GM12878 (cell line): ENCODE results near the gene KRTAP12-1. TPM values are rescaled to one million over a fixed set of nuclear protein-coding genes. Genes with fewer than 3 reads are reported as not detected.

ENCODE experiments used
- ATAC-seq: fragments of 200-7000 bp; cut with Tn5 transposase; 3 replicates; pipeline ENCODE4 v1.9.1; 2020; ENCODE audit warnings: mild to moderate bottlenecking, moderate library complexity
- BruUV-seq: library from RNA; stranded (reverse); fragments of 400-500 nt; replicated peaks from 2 replicates; lab custom pipeline; 2021; lab: Mats Ljungman, UMichigan
- CTCF ChIA-PET: fragments of 300-600 bp; sonication (Branson Sonifier 250); formaldehyde crosslinking; extraction: SDS; loops from one replicate; lab custom pipeline; 2021; ENCODE audit warnings: inconsistent platforms; lab: Yijun Ruan, JAX
- POLR2A ChIA-PET: fragments of 350-600 bp; formaldehyde crosslinking; extraction: SDS; loops from one replicate; lab custom pipeline; 2021; ENCODE audit warnings: inconsistent platforms; lab: Charles Lee
- RAD21 ChIA-PET: fragments of 300-600 bp; sonication (Branson Sonifier 250); formaldehyde crosslinking; loops from one replicate; lab custom pipeline; 2023; ENCODE audit warnings: antibody characterized with exemption; ENCODE audit not compliant: unreplicated experiment; lab: Charles Lee
- SMC1A ChIA-PET: fragments of 300-600 bp; sonication (Branson Sonifier 250); formaldehyde crosslinking; loops from one replicate; lab custom pipeline; 2023; ENCODE audit not compliant: unreplicated experiment, uncharacterized antibody; lab: Charles Lee
- DNase-seq: peaks from one replicate; pipeline ENCODE4 v3.0.0-alpha.2; 2011; ENCODE audit warnings: low read depth, low spot score
- FAIRE-seq: peaks from 3 replicates; lab custom pipeline; 2011; peaks lifted over from hg19 to GRCh38; lab: Jason Lieb, UNC
- H2AFZ ChIP-seq: 2 replicates; pipeline ENCODE4 v1.6.0; 2011; ENCODE audit warnings: low read depth, low read length, control low read depth; ENCODE audit not compliant: control insufficient read depth
- H3K27ac ChIP-seq: 2 replicates; pipeline ENCODE4 v1.5.1; 2011; ENCODE audit warnings: control low read depth; ENCODE audit not compliant: control insufficient read depth, insufficient read depth
- H3K27me3 ChIP-seq, 2 experiments: replicated peaks in 1 of 2; 2 replicates each; pipeline versions ENCODE4 v1.6.0 to v1.6.1; 2011; ENCODE audit warnings: low read length in 1 of 2; ENCODE audit not compliant: control insufficient read depth in 2 of 2, insufficient read depth in 2 of 2
- H3K36me3 ChIP-seq, 2 experiments: 2 replicates each; pipeline ENCODE4 v1.5.1; 2011; ENCODE audit warnings: low read length in 1 of 2; ENCODE audit not compliant: control insufficient read depth in 2 of 2, insufficient read depth in 2 of 2
- H3K4me1 ChIP-seq: 2 replicates; pipeline ENCODE4 v1.6.1; 2011; ENCODE audit warnings: mild to moderate bottlenecking, low read length, moderate library complexity, mixed read lengths; ENCODE audit not compliant: control insufficient read depth, insufficient read depth
- H3K4me2 ChIP-seq: 2 replicates; pipeline ENCODE4 v1.6.0; 2011; ENCODE audit warnings: control low read depth; ENCODE audit not compliant: control insufficient read depth, insufficient read depth
- H3K4me3 ChIP-seq: fragments of 200-600 bp; sonication (generic); 2 replicates; pipeline ENCODE4 v1.5.1; 2016
- H3K79me2 ChIP-seq: 2 replicates; pipeline ENCODE4 v1.6.0; 2011; ENCODE audit warnings: low read length; ENCODE audit not compliant: control insufficient read depth, insufficient read depth
- H3K9ac ChIP-seq: 2 replicates; pipeline ENCODE4 v1.8.0; 2011; ENCODE audit warnings: low read length, control low read depth, mixed read lengths; ENCODE audit not compliant: control insufficient read depth, insufficient read depth
- H3K9me3 ChIP-seq: replicated peaks from 3 replicates; pipeline ENCODE4 v1.5.1; 2011; ENCODE audit warnings: mild to moderate bottlenecking, low read length; ENCODE audit not compliant: control insufficient read depth, insufficient read depth
- H4K20me1 ChIP-seq: 2 replicates; pipeline ENCODE4 v1.6.0; 2011; ENCODE audit not compliant: control insufficient read depth, insufficient read depth
- CBFB ChIP-seq: IDR thresholded peaks from 2 replicates; pipeline ENCODE4 v1.6.1; 2016; ENCODE audit warnings: antibody characterized with exemption, low read depth
- CBX5 ChIP-seq: sonication (generic); IDR thresholded peaks from 2 replicates; pipeline ENCODE4 v1.6.1; 2016; ENCODE audit warnings: low read depth, moderate library complexity, mild to moderate bottlenecking, inconsistent platforms
- ETV6 ChIP-seq, 2 experiments: fragments of 450-650 bp in 1 of 2; IDR thresholded peaks in 1 of 2; conservative IDR thresholded peaks in 1 of 2; 2 replicates each; pipeline ENCODE4 v1.6.1; 2014; ENCODE audit warnings: antibody characterized with exemption in 1 of 2, borderline replicate concordance in 1 of 2, low read depth in 1 of 2, mild to moderate bottlenecking in 1 of 2, moderate library complexity in 1 of 2
- HDAC6 ChIP-seq: fragments of 200-600 bp; sonication (generic); IDR thresholded peaks from one replicate; pipeline ENCODE4 v1.8.0; 2017; ENCODE audit warnings: antibody characterized with exemption; ENCODE audit not compliant: unreplicated experiment
- PRDM15 ChIP-seq: fragments of 450-650 bp; formaldehyde crosslinking; IDR thresholded peaks from 2 replicates; pipeline ENCODE4 v1.4.0; 2020; ENCODE audit warnings: mild to moderate bottlenecking, moderate library complexity
- RFX5 ChIP-seq: IDR thresholded peaks from 2 replicates; pipeline ENCODE4 v1.6.1; 2011; ENCODE audit warnings: low read depth, low read length, improper control_type of control experiment
- YY1 ChIP-seq: IDR thresholded peaks from 2 replicates; pipeline ENCODE4 v1.6.1; 2011; ENCODE audit warnings: low read depth, mild to moderate bottlenecking, low read length
- ZNF207 ChIP-seq: fragments of 450-650 bp; IDR thresholded peaks from 2 replicates; pipeline ENCODE4 v1.6.1; 2014; ENCODE audit warnings: antibody characterized with exemption, mild to moderate bottlenecking, borderline replicate concordance
- WGBS: methylation state at CpG from one replicate; pipeline ENCODE4 v1.1.6; 2016; ENCODE audit warnings: low lambda C conversion rate; ENCODE audit not compliant: insufficient replicate concordance, insufficient coverage; ENCODE audit errors: missing lambda C conversion rate; 5-methylcytosine and 5-hydroxymethylcytosine counted together
- in situ Hi-C: fragments of 300-500 bp; cut with MboI; formaldehyde crosslinking; loops from 9 replicates; pipeline ENCODE4 v1.14.3; 2018; ENCODE audit warnings: mixed read lengths
- intact Hi-C: fragments of 100-400 bp; cut with micrococcal nuclease; formaldehyde crosslinking; loops from one replicate; pipeline ENCODE4 v1.14.2; 2022; ENCODE audit not compliant: unreplicated experiment
- polyA plus RNA-seq, 11 experiments: library from polyadenylated mRNA; depleted of rRNA in 4 of 11; unstranded in 6 of 11; stranded (reverse) in 5 of 11; fragments of >200 nt; fragmentation: Nextera tagmentation in 4 of 11; fragmentation: Illumina TruSeq in 1 of 11; extraction: Ambion mirVana in 4 of 11; extraction: Trizol in 1 of 11; gene quantifications; 1 replicate in 1 of 11; 2 replicates in 10 of 11; pipeline versions ENCODE4 v1.2.1 to v1.2.3, GENCODE V29; 2011 to 2016; ENCODE audit warnings: inconsistent platforms in 2 of 11, missing spikeins in 2 of 11, low read depth in 1 of 11
- total RNA-seq, 4 experiments: library from RNA; depleted of rRNA in 3 of 4; stranded (reverse); fragments of >200 nt in 3 of 4; fragmentation: Illumina TruSeq in 1 of 4; extraction: Trizol in 1 of 4; gene quantifications; 2 replicates each; pipeline versions ENCODE4 v1.2.1 to v1.2.3, GENCODE V29; 2013 to 2021
- TF ChIP-seq, protein P1 (sequence below): IDR thresholded peaks from 2 replicates; pipeline ENCODE4 v1.6.1; 2011; ENCODE audit warnings: mild to moderate bottlenecking, low read depth, low read length, moderate library complexity; ENCODE audit not compliant: insufficient replicate concordance

Gene KRTAP12-1
- total and polyA plus RNA-seq, 10 of the 15 experiments (the other 5 are each of a cell fraction or from before 2014, with no cell fraction given): not detected

DNA sequence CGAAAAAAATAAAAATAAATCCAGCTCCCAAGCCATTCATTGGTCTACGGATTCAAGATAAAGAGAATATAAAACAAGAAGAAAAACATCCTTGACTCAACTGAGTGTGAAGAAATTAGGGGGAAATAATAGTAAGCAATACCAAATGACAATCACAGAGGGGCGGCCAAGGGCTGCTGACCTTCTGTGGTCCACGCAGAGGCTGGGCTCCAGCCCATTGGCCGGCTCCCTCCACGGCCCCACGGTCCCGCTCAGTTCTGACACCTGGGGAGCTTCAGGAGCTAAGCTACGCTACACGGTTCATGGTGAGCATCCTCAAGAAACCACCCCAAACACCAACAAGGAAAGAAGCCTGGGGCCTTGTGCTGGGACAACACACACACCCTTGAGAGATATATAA, 14.6 kb upstream of the KRTAP12-1 start:
- TF ChIP-seq CBFB (no peak), YY1 (no peak), CBX5 (no peak)
- peaks cover 1% of the 10 kb centered on the region; the same call in 2 of the 3 replicates for H3K9me3 ChIP-seq
- BruUV-seq: no TSS peak
- ATAC-seq (no peak), DNase-seq (no peak), FAIRE-seq (no peak)
- ChIA-PET POLR2A (interaction anchor here (0.5 to 0.6 kb wide), 2 partner anchors 257 to 534 kb away, joined by 4 to 6 read pairs; no protein-coding TSS in a partner anchor), SMC1A (no interaction called here), CTCF (no interaction called here), RAD21 (interaction anchor here (0.6 kb wide), 1 partner anchor 34 kb away, joined by 3 read pairs; no protein-coding TSS in a partner anchor)
- no peaks in the 10 kb centered on the region for H3K79me2 ChIP-seq
- peaks cover 2 to 3% of the 10 kb centered on the region in 2 experiments; a peak in 3 of 4 replicates for H3K27me3 ChIP-seq
- intact Hi-C loops (no loop called here), in situ Hi-C loops (no loop called here)
- no peak overlapping the region for H3K4me2 ChIP-seq
- no peaks in the 10 kb centered on the region for H3K36me3 ChIP-seq
- H3K9ac ChIP-seq: no peak overlapping the region
- no peak overlapping the region for H3K4me3 ChIP-seq
- H3K27ac ChIP-seq: no peak overlapping the region
- H3K4me1 ChIP-seq: no peaks in the 10 kb centered on the region
- no peaks in the 10 kb centered on the region for H4K20me1 ChIP-seq
- WGBS: 15% methylated on average over 10 of the region's 10 CpGs
- no peak overlapping the region for H2AFZ ChIP-seq

DNA sequence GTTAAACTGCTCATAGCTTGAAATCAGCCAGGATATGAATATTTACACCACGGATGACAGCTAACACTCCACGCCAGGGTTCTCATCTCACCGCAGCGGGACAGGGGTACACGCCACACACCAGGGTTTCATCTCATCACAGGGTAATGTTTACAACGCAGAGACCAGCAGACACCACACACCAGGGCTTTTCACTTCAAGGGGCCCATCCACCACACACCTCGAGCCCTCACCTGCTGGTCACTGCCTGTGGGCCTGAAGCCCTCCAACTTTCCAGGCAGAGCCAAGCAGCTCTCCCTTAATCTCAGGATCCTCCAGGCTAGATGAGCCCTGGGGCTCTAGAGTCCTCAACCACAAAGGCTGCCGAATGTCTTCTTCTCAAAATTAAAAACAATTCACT, 13.7 kb upstream of the KRTAP12-1 start:
- WGBS: 31% methylated on average over 8 of the region's 8 CpGs
- Histone ChIP-seq H3K27ac (no peak overlapping the region), H3K4me2 (no peak overlapping the region), H3K9ac (no peak overlapping the region), H3K27me3 (peaks cover 2 to 3% of the 10 kb centered on the region in 2 experiments; a peak in 3 of 4 replicates), H3K9me3 (peaks cover 1% of the 10 kb centered on the region; the same call in 2 of the 3 replicates), H3K4me1 (no peaks in the 10 kb centered on the region), H4K20me1 (no peaks in the 10 kb centered on the region), H3K4me3 (no peak overlapping the region), H2AFZ (no peak overlapping the region), H3K79me2 (no peaks in the 10 kb centered on the region), H3K36me3 (no peaks in the 10 kb centered on the region)
- in situ Hi-C loops (no loop called here), intact Hi-C loops (no loop called here)
- ChIA-PET POLR2A (no interaction called here), RAD21 (no interaction called here), SMC1A (no interaction called here), CTCF (no interaction called here)
- BruUV-seq: no TSS peak
- FAIRE-seq (no peak), DNase-seq (no peak), ATAC-seq (no peak)
- TF ChIP-seq RFX5 (no peak), ZNF207 (no peak), ETV6 (conservative IDR thresholded peaks at IDR 0.05 in 1 of 2, IDR thresholded peaks at IDR 0.05 in 1 of 2; ENCODE audit: borderline replicate concordance in 1 of 2, low read depth in 1 of 2) (no peak), PRDM15 (CRISPR knock-in tag) (no peak), HDAC6 (no peak)
- TF ChIP-seq, protein P1, sequence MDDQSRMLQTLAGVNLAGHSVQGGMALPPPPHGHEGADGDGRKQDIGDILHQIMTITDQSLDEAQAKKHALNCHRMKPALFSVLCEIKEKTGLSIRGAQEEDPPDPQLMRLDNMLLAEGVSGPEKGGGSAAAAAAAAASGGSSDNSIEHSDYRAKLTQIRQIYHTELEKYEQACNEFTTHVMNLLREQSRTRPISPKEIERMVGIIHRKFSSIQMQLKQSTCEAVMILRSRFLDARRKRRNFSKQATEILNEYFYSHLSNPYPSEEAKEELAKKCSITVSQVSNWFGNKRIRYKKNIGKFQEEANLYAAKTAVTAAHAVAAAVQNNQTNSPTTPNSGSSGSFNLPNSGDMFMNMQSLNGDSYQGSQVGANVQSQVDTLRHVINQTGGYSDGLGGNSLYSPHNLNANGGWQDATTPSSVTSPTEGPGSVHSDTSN: no peak
